H4 (cell line): ENCODE data around the gene ZNF341. TPM values are rescaled to one million over a fixed set of nuclear protein-coding genes. Genes with fewer than 3 reads are reported as not detected.

ENCODE experiments used
- DNase-seq: peaks from one replicate; pipeline ENCODE4 v3.0.0-alpha.2; 2015; ENCODE audit warnings: low spot score
- total RNA-seq: library from RNA; depleted of rRNA; stranded (reverse); fragments of >200 nt; shearing (Covaris generic); gene quantifications from 2 replicates; pipeline ENCODE4 v1.2.3, GENCODE V29; 2014

The ZNF341 gene
- total RNA-seq, 1 experiment from 2014 or later, result 0.81 TPM

- no peak for DNase-seq
These were observed 93.8 kb downstream of the ZNF341 start for GRCh38 chr20:33825340-33826269.

DNA sequence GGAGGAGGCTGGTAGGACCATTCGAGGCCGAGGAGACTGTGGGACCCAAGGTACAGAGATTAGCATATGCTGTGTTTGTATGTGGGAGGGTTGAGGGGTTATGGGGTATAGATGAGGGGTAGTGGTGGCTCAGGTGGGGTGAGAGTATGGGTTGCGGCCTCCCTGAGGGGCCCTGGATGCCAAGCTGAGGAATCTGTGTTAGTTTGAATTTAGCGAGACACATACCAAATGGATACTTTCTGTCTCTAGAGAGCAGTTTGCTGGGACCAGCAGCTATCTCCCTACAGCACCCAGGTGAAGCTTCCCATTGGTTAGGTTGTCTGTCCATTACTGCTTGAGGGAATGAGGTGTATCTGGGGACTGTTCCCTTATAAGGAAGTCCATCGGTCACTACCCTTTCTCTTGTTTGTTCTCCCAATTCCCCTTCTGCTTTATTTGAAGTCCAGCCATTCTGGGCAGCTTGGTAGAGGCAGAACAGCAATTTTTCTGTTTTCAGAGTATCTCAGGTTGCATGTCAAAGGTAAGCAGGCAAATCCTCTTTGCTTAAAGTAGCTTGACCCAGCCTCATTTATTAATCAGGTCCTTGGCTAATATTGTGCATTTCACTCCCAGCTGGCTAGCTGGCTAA lies 94.6 kb downstream of the ZNF341 start:
- DNase-seq, result no peak

- no peak for DNase-seq
These were observed 95.3 kb downstream of the ZNF341 start for GRCh38 chr20:33827109-33827508.

DNA sequence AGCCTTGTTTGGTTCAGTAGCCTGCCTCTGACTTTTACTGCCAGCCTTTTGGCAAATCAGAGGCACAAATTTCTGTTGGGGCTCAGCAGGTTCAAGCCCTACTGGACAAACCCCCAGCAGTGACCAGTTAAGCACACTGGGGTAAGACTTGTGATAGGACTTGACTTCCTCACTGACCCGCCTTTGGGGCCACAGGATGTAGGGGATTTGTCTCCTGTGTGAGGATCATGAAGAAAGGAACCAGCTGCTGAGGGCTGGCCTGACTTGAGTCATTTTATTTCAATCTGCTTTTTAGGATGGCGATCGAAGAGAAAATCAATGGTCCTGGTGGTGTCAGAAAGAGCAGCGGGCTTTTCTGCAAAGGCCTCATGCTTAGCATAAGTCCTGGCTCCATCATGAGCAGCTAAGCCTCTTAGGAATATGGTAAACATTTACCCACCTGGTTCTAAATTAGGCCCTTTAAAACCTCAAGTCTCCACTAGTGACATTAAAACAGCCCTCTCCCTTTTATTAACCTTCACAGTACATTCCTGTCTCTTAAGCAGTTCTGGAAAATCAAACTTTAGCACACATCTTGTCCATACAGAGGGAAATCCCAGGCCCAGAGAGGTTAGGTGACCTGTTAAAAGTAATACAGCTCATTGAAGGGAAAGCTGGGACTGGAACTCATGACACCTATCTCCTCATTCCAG lies 96.0 kb downstream of the ZNF341 start:
- DNase-seq, result no peak

GRCh38 chr20:33828326-33828844 lies 96.6 kb downstream of the ZNF341 start:
- DNase-seq, result no peak

- no peak for DNase-seq
These were observed 97.3 kb downstream of the ZNF341 start for GRCh38 chr20:33828967-33829560.

- no peak for DNase-seq
These were observed 97.8 kb downstream of the ZNF341 start for GRCh38 chr20:33829636-33830035.

DNA sequence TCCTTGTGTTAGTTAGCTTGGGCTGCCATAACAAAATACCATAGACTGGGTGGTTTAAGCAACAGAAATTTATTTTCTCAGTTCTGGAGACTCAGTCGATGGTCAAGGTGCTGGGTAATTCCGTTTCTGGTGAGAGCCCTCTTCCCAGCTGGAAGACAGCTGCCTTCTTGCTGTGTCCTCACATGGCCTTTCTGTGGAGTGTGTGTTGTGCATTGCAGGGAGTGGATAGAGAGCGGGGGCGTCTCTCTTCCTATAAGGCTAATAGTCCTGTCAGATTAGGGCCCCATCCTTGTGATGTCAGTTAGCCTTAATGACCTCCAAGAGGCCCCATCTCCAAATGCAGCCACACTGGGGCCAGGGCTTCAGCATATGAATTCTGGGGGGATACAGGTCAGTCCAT lies 98.6 kb downstream of the ZNF341 start:
- DNase-seq, result no peak

- DNase-seq, result no peak
These were observed 100.5 kb downstream of the ZNF341 start for GRCh38 chr20:33832103-33832804.

DNA sequence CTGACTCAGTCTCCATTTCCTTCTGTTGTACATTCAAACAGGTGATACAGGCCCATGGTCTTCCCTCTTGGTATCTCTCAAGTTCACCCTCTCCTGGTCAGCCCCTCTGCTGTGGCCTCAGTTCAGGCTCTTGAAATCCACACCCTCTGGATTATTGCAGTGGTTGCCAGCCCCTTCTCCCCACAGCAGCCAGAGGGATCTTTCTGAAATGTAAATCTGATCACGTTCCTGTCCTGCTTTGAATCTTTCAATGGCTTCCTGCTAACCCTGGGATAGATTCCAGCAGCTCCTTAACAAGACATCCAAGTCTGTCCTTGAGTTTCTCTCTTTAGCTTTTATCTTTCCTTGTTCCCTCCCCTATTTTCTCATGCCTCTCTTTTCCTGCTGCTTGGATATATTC lies 101.5 kb downstream of the ZNF341 start:
- DNase-seq, result no peak

DNA sequence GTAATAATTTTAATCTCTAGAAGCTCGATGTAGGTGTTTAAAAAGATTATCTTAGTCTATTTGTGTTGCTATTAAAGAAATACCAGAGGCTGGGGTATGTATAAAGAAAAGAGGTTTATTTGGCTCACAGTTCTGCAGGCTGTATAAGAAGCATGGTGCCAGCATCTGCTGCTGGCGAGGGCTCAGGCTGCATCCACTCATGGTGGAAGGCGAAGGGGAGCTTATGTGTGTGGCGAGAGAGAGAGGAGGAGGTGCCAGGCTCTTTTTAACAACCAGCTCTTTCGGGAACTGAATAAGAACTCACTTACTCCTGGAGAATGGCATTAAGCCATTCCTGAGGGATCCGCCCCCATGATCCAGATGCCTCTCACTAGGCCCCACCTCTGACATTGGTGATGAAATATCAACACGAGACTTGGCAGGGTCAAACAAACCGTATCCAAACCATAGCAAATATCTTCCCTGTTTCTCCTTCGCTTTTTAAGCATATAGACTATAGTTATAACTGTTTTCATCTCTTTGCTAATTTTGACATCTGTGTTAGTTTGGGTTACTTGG lies 103.9 kb downstream of the ZNF341 start:
- no peak for DNase-seq

- no peak for DNase-seq
These were observed 104.5 kb downstream of the ZNF341 start for GRCh38 chr20:33836277-33836676.

- no peak for DNase-seq
These were observed 105.5 kb downstream of the ZNF341 start for GRCh38 chr20:33837096-33837830.

- no peak for DNase-seq
These were observed 106.5 kb downstream of the ZNF341 start for GRCh38 chr20:33838035-33838864.

DNA sequence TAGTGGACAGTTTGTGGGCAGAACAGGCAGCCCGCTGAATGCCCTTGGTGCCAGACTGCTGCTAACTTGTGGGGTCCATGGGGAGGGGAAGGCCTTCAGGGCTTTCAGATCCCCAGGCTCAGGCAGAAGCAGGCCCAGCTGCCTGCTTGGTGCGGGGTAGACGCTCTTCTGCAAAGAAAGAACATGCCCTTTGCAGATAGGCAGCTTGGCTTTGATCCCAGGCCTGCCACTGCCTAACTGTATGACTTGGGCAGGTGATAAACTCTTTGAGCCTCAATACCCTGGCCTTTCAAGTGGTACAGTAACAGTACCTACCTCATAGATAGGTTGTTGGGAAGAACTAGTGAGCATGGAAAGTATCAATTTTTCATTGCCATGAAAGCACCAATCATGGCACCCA lies 107.8 kb downstream of the ZNF341 start:
- no peak for DNase-seq

GRCh38 chr20:33840160-33840559 lies 108.4 kb downstream of the ZNF341 start:
- DNase-seq, result no peak

DNA sequence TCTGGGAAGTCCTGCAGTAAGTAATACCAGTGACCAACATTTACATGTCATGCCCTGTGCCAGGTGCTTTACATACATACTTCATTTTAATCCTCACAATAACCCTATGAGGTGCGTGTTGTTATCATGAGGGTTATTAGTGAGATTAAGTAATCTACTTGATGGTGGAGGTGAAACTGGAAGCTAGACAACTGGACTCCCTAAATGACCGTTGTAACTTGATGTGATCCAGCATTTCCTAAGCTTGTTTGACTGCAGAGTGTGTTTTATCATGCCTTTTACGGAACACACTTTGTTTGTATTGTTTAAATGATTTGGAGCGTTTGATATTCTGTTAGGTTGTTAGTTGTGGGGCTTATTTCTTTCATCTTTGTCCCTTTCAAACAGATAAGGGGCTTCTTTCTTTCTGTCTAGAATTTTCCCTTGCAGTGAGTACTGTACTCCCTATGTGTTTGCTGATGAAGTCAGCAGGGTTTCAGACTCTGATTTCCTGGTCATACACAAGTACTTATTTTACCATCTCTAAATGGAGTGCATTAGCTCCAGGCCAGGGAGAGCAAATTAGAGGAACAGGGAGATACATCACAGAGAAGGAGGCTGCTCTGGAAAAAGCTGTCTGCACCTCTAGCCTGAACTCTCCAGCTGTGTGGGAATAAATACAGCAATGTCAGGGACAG lies 109.1 kb downstream of the ZNF341 start:
- DNase-seq, result no peak

DNA sequence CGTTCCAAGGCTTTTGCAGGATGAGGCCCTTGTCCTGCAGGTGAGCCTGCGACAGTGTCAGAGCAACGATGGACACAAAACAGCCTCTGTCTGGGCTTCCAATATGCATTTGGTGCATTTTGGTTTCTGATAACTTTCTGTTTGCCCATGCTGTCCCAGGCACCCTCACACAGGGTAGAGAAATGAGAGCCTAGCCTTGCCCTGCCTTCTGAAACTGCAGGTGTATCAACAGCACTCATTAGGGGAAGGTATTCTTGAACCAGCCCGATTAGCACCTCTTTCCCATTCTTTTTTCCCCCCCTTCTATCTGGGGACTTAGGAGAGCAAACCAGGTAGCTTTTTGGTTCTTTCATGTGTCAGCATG lies 109.6 kb downstream of the ZNF341 start:
- DNase-seq, result no peak
